Measurements from ENCODE around the gene DDIT3. TPM values are rescaled to one million over a fixed set of nuclear protein-coding genes. Genes with fewer than 3 reads are reported as not detected.
"Not testable (repeated sequence)": the region's sequence is repeated elsewhere in the genome, so short reads cannot be mapped to it uniquely, and the experiment has no call there.

The DDIT3 gene
- total RNA-seq, 2 donors from 2014 or later = 20.0 to 31.7 TPM

DNA sequence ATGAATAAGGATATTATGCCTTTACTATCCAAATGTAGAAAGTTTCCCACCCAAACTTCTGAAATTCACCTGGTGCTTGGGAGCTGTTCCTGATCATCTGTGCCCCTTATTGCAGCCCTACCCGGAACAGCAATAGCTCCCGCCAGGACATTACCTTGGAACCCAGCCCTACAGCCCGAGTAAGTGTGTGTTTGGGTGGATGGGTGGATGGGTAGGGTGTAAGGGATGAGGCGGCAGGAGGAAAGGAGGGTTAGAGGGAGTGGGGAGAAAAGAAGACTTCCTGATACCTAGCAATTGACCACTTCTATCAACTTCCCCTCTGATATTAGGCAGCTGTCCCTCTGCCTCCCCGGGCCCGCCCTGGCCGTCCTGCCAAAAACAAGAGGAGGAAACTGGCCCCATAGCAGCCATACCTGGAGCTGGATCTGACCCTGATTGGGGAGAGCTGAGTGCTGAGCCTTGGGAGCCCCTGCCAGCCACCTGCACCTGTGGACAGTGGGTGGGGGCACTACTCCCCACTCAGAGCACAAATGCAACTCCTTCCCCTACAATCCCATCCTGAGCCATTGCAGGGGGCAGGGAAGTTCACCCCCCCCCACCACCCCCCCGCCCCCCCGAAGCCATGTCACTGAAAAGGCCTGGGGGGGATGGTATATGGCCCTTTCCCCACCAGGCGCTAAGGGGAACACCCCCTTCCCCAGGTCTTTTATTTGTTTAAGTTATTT is 8.7 kb upstream of the DDIT3 start:
- no peak for ATAC-seq
- intact Hi-C loops (cut with DNase I) = no loop called here
- DNase-seq = no peak

DNA sequence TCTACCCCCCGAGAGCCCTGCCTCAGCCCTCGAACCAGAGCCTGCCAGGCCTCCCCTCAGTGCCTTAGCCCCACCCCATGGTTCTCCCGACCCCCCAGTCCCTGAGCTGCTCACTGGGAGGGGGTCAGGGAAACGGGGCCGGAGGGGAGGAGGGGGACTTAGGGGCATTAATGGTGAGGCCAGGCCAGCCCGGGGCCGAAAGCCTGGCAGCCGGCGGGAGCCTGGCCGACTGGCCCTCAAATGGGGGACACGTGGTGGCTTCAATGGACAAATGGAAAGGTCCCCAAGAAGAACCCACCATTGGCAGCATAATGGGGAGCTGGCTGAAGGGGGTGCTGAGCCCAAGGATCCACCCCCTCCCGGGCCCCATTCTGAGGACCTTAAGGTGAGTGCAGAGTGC is 7.9 kb upstream of the DDIT3 start:
- intact Hi-C loops (cut with DNase I) = no loop called here
- ATAC-seq (no peak), DNase-seq (no peak)

DNA sequence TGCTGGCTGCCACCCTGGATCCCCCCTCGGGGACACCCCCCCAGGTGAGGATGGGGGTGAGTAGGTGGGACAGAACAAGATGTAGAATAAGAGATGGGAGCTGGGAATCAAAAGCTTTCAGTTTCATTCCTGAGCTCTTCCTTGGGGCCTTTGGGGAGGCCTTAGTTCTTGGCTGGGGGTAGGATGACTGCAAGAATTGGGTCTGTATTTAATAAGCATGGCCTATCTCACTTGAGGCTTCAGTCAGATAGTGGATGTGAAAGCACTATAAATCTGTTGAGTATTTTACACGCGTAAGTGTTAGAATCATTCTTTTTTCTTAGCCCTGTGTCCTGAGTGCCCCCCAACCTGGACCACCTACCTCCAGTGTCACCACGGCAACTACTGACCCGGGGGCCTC is 6.9 kb upstream of the DDIT3 start:
- DNase-seq (no peak), ATAC-seq (no peak)
- intact Hi-C loops (cut with DNase I) = no loop called here

DNA sequence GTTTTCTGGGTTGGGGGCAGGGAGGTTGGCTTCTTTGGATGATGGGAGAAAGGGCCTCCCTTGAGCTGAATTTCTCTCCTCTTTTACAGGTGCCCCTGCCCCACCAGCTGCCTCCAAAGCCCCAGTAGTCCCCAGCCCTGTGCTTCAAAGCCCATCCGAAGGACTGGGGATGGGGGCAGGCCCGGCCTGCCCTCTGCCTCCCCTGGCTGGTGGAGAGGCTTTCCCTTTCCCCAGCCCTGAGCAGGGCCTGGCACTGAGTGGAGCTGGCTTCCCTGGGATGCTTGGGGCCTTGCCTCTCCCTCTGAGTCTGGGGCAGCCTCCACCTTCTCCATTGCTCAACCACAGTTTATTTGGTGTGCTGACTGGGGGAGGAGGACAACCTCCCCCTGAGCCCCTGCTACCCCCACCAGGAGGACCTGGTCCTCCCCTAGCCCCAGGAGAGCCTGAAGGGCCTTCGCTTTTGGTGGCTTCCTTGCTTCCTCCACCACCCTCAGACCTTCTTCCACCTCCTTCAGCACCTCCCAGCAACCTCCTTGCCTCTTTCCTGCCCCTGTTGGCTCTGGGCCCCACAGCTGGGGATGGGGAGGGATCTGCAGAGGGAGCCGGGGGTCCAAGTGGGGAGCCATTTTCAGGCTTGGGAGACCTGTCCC is 6.3 kb upstream of the DDIT3 start:
- no peak for DNase-seq
- intact Hi-C loops (cut with DNase I) = no loop called here
- ATAC-seq = no peak

DNA sequence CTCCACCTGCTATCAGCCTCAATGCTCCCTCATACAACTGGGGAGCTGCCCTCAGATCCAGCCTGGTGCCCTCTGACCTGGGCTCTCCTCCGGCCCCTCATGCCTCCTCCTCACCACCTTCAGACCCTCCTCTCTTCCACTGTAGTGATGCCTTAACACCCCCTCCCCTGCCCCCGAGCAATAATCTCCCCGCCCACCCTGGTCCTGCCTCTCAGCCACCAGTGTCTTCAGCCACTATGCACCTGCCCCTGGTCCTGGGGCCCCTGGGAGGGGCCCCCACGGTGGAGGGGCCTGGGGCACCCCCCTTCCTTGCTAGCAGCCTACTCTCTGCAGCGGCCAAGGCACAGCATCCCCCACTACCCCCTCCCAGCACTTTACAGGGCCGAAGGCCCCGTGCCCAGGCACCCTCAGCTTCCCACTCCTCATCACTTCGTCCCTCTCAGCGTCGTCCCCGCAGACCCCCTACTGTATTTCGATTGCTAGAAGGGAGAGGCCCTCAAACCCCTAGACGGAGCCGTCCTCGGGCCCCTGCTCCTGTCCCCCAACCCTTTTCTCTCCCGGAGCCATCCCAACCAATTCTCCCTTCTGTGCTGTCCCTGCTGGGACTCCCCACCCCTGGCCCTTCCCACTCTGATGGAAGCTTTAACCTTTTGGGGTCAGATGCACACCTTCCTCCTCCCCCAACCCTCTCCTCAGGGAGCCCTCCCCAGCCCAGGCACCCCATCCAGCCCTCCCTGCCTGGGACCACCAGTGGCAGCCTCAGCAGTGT is 5.5 kb upstream of the DDIT3 start:
- DNase-seq = no peak
- intact Hi-C loops (cut with DNase I) = no loop called here
- ATAC-seq = no peak

DNA sequence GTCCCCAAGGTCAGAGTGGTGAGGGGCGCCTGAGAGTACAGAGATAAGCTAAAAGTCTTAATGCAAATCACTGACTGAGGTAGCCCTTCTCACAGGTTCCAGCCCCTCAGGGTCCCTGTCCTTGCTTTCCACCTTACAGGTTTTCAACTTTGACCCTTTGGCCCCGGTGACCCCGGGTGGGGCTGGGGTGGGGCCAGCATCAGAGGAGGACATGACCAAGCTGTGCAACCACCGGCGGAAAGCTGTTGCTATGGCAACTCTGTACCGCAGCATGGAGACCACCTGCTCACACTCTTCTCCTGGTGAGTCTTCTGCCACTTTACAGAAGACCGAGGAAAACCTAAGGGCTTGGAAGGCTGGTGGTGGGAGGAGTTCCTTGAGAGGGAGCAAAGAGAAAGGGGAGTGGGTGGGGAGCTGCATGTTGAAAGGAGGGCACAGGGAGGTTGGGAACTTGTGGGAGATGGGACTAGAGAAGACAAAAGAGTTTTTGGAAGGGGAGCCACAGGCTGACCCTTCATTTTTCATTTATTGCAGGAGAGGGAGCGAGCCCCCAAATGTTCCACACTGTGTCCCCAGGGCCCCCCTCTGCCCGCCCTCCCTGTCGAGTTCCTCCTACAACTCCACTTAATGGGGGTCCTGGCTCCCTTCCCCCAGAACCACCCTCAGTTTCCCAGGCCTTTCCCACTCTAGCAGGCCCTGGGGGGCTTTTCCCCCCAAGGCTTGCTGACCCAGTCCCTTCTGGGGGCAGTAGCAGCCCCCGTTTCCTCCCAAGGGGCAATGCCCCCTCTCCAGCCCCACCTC is 4.7 kb upstream of the DDIT3 start:
- ATAC-seq (no peak), DNase-seq (no peak)
- intact Hi-C loops (cut with DNase I) = no loop called here

DNA sequence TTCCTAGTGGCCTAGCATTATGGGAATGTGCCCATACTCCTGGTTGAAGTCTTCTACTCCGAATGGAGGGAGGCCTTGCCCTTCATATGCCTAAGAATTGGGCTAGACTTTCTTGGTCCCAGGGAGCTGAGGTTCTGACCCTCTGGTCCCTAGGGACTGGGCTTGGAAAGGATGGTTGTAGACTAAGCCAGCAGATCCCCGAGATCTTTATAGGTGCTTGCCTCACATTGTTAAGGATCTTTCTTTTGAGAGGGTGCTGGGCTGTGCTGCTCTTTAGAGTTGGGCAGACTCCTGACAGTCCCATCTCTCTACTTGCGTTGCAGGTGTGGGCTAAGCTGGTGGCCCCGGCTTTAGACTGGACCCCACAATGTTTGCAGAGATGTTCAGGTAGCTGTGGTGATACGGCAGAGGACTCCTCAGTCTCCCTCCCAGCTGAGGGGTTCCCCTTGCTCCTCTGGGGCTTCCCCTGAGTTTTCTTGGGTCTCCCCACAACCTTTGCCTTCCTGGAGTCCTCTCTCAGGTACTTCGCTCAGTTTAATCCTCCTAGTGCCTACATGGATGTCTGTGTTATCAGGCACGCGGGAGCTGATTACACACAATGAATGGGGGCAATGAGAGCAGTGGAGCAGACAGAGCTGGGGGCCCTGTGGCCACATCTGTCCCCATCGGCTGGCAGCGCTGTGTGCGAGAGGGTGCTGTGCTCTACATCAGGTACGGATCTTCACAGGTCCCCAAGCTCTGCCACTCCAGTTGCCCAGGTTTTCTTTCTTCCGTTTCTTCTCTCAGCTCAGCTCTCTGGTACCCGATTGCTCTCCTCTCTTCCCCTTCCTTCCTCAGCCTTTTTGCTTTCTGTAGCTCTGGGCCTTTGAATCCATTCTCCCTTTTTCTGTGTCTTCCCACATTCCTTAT is 3.6 kb upstream of the DDIT3 start:
- ATAC-seq (no peak), DNase-seq (no peak)
- intact Hi-C loops (cut with DNase I) = no loop called here

DNA sequence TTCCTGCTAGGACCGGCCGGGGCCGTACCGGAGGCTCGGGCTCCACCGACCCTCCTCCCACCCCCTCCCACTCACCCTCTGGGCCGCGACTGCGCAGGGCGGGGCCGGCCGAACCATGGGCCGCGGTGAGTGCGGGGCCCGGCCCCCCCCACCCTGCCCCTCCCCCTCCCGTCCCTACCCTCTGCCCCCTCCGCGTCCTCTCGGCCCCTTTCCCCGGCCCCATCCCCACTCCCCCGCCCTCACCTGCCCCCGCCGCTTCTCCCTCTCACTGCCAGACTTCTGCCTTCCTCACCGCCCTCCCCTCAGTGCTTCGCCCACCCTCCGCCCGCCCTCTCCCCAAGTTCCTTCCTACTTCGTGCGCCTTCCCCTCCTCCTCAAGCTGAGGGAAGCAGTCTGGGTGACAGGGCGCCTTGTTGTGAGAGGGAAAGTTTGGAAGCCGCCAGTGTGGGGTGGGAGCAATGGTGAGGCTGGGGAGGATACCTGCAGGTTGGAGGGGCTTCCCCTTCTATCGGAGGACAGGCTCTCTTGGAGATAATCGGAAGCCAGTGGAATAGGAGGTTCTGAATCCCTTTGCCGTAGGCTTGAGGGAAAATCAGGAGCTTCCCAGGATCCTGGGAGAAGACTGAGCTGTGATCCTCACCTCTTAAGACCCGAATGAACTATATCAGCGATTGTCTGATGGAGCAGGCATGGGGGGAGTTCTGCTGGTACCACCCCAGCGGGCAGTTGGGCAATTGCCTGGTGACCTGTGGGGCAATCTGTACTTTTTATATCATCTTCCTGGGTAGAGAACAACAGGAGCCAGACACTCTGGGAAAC is 2.8 kb upstream of the DDIT3 start:
- intact Hi-C loops (cut with DNase I) = no loop called here
- DNase-seq (peak; percentile 67), ATAC-seq (peak; percentile 1 to 2)

DNA sequence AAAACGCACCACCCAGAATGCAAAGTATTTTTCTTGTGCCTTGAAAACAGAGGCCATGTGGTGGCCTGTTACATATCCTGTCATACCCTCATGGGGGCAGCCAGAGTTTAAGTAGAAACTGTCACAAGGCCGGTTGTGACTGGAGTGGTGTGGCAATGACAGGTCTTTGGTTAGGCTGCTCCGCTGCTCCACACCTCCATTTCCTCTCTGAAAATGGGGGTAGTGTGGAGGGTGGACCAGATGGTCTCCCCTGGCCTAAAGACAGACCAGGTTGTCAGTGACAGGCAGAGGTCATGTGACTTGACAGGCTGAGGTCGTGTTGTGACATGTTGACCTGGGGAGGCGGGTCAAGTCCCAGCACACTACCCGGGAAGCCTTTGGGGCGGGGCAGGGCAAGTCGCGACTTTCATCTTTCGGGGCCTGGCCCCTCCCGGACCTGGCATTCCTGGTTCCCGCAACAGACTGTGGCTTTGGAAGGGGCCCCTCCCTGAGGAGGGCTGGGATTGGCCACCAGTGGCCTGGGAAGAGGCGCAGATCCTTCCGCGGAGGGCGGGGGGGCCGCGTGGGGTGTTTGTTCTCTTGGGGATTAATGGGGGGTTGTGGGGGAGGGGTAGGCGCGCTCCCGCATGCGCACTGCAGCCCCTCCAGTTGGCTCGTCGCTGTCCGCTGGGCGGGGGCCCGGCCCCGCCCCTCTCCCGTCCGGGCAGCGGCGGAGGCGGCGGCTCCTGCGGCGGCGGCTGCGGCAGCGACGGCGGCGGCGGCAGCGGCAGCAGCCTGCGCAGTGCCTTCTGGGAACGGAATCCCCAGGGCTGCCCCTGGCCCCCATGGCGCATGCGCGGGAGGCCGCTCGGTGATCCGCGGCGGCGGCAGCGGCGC is 1.9 kb upstream of the DDIT3 start, which contains the start of gene MBD6:
Gene MBD6 (plus strand): TSS at position 814 of the 876 bp plus-strand sequence. CDS start 1,480 bp downstream, outside the sequence.
- peak; percentile 93 for DNase-seq
- intact Hi-C loops (cut with DNase I) = no loop called here
- peak; percentile 37 to 45 for ATAC-seq

DNA sequence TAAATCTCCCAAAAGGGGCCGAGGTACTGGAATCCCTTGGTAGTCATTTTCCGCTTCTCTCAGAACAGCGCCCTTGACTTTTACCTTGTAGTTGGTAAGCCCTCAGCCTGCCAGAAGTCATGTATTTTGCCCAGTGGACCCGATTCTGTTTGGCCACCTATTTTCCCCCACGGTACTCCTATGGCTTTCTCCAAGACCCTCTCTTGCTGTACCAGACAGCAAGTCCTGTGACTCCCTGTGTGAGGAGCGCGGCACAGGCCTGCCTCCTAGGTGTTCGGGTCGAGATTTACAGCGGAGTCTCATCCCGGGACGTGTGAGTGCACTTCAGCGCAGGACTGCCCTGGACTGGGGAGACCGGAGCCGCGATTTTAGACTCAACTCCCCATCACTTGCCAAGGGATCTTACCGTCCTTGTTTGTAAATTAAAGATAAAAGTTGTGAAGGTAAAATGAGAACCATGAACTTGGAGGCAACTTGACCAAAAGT is 1.3 kb upstream of the DDIT3 start:
- peak; percentile 54 for DNase-seq
- intact Hi-C loops (cut with DNase I) = no loop called here
- ATAC-seq = no peak

DNA sequence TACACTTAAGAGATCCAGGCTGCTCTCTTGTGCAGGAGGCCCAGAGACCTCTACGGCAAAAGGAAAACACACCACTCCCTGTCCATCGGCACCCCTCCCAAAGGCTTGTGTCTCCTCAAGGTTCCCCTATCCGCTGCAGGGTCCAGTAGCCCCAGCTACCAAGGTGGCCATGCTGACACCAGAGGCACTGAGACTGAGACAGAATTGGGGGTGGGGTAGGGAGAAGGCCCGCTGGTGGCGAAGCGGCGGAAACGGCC is 590 bp downstream of the DDIT3 start:
- intact Hi-C loops (cut with DNase I) = no loop called here
- ATAC-seq = no peak
- no peak for DNase-seq

DNA sequence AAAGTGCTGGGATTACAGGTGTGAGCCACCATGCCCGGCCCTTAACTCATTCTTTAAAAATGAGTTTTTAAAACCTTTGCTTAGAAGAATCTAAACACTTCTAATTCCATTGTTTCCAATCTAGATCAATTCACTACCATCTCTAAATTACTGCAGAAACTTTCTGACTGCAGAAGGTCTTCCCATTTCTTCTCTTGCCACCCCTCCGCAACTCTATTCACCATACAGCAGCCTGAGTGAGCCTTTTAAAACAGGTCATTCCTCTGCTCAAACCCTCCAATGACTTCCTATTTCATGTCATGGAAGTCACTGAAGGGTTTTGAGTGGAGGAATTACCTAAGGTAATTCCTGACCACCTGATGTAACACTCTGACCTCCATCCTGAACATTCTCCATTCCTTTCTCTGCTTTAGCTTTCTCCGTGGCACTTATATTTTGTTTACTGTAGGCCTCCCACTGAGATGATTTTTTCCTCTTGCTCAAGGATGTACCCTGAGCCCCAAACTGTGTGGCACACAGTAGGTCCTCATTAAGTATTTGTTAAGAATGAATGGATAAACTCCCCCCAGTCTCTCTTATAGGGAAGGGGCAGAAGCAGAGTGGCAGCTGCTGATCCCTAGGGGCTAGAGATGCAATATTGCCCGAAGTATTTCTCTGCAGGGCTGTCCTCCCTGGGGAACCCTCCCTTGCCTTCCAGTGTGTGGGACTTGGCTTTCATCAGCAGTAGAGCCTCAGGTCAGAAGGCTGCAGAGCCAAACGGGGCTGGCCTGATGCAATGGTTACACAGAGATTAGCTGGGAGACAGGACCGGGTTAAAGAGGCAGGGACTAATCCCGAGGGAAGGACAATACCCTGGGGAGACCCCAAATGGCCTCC is 1.2 kb downstream of the DDIT3 start:
- intact Hi-C loops (cut with DNase I) = no loop called here
- peak; percentile 0 to 6 for ATAC-seq

DNA sequence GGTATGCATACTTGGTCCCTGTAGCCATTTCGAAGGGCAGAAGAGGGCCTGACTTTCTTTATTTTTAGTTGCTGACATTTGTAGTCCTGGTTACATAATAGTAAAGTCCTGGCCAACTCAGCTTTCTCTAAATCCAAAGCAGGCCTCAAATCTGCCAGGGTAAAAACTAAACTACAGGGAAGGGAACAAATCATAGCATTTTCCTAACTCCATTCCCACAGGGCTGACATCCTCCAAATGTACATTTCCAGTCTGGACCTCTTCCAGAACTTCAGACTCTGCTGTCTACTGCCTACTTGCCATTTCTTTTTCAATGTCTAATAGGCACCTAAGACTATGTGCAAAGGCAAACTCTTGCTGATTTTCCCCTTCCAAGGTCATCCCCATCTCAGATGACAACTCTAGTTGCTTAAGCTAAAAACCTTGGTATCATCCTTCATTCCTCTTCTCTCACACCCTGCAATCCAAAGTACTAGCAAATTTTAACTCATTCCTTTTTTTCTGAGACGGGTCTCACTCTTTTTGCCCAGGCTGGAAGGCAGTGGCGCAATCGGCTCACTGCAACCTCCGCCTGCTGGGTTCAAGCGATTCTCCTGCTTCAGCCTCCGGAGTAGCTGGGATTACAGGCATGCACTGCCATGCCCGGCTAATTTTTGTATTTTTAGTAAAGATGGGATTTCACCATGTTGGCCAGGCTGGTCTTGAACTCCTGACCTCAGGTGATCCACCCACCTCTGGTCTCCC is 2.0 kb downstream of the DDIT3 start:
- ATAC-seq (no peak), DNase-seq (no peak)
- intact Hi-C loops (cut with DNase I) = no loop called here

More for the DNA sequence above, 1.2 kb downstream of the DDIT3 start:
- peak; percentile 57 for DNase-seq

DNA sequence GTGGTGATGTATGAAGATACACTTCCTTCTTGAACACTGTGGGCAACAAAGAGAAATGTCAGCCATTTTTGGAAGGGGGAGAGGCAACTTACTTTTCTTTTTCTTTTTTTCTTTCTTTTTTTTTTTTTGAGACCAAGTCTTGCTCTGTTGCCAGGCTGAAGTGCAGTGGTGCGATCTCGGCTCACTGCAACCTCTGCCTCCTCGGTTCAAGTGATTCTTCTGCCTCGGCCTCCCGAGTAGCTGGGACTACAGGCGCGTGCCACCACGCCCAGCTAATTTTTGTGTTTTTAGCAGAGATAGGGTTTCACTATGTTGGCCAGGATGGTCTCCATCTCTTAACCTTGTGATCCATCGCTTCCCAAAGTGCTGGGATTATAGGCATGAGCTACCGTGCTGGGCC is 2.6 kb downstream of the DDIT3 start:
- ATAC-seq; intact Hi-C loops (cut with DNase I); DNase-seq: not testable (repeated sequence)

DNA sequence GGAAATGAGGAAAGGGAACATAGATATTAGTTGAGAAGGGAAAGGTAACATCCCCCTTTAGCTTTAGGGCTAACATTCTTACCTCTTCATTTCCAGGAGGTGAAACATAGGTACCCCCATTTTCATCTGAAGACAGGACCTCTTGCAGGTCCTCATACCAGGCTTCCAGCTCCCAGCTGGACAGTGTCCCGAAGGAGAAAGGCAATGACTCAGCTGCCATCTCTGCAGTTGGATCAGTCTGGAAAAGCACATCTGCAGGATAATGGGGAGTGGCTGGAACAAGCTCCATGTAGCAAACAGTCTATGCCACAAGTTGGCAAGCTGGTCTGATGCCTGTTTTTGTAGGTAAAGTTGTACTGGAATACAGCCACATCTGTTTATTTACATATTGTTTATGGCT is 3.1 kb downstream of the DDIT3 start:
- ATAC-seq (no peak), DNase-seq (no peak)
- intact Hi-C loops (cut with DNase I) = no loop called here

All from left cardiac atrium (tissue), 4 donors.